NCI-H82 treated with DMSO at 0.1 percent for 48 hours (cell line): ENCODE results near the gene CLCN3.
"Not testable (repeated sequence)": the region's sequence is repeated elsewhere in the genome, so short reads cannot be mapped to it uniquely, and the experiment has no call there.

Source experiments
- DNase-seq: peaks from one replicate; lab custom pipeline; 2025; ENCODE audit not compliant: unreplicated experiment; lab: John Stamatoyannopoulos, UW

CLCN3 gene

DNA sequence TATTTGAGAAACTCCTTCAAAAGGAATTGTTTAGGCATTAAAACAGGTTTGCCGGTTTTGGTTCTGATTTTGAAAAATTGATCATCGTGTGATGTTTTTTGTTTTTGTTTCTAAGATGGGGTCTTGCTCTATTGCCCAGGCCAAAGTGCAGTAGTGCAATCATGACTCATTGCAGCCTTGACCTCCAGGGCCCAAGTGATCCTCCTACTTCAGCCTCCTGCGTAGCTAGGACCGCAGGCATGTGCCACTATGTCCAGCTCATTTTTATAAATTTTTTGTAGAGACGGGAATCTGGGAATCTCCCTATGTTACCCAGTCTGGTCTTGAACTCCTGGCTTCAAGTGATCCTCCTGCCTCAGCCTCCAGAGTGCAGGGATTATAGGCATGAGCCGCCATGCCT is 35.0 kb downstream of the CLCN3 start:
- DNase-seq, result no peak

DNA sequence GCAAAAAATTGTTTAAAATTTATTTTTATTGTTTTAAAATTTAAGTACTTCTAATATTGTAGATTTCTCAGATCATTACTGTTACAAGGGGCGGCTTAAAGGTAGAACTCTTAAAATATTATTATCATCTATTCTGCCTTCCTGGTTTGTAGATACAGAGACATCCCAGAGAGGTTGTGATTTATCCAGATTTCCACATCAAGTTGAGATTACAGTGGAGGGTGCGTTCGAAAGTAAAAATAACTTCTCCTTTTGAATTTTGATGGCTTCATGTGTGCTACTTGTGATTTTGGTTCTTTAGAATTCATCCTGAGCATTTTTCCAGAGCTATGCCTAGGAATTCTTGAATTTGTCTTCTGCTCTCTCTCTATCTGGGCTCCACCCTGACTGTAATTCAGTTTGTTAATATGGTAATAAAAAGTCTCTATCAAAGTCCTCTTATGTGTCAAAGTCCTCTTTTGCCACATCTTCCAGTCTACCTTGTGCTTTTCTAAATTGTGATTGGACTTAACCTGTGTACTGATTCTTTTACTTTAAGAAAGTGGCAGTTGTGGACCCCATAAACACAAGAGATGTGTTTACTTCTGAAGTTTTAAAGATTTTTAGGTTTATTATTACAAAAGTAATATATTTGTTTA is 37.2 kb downstream of the CLCN3 start:
- no peak for DNase-seq

DNA sequence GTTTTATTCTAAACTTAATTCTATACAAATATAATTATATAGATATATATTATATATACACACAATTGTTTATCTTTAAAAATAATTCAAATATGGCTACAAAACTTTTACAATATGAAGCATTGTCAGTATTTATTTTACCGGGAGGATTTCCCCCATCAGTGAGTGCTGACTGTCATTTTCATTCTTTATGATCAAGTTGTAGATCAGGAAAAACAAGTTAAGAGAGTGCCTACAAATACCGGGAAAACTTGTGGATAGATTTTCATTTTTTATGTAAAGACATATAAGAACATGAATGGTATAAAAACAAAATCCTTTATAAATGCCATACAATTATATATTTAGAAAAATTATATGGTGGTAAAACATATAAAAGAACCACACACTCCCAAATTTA is 37.8 kb downstream of the CLCN3 start:
- DNase-seq, result no peak

DNA sequence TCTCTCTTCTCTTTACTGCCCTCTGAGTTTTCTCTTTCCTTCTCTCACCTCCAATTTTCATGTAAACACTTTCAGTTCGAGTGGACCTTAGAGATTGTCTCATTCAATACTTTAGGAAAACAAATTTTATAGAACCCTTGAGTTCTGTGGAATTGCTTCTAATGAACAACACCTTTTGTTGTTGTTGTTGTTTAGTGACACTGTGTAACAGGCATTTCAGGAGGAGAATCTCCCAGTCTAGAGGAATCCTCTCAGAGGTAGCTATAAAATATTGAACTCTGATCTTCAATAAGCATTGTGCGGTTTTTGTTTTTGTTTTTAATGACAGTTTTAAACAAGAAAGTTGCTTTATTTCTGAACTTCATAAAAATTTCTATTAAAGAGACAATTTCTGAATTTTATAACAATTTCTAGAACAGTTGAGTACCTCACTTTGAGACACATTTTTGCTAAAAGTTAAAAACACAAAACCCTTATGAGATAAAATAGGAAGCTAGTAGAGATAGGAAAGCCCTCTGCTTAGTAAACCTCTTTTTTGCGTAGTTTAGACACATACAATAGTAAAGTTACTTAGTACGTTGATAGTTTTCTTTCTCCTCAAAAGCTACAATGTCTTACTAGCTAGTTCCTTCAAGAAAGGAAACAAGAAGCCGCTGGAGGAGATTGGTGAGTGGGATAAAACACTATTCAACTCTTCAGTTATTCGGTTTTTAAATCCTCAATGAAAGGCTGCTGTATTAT is 38.8 kb downstream of the CLCN3 start:
- DNase-seq, result no peak

DNA sequence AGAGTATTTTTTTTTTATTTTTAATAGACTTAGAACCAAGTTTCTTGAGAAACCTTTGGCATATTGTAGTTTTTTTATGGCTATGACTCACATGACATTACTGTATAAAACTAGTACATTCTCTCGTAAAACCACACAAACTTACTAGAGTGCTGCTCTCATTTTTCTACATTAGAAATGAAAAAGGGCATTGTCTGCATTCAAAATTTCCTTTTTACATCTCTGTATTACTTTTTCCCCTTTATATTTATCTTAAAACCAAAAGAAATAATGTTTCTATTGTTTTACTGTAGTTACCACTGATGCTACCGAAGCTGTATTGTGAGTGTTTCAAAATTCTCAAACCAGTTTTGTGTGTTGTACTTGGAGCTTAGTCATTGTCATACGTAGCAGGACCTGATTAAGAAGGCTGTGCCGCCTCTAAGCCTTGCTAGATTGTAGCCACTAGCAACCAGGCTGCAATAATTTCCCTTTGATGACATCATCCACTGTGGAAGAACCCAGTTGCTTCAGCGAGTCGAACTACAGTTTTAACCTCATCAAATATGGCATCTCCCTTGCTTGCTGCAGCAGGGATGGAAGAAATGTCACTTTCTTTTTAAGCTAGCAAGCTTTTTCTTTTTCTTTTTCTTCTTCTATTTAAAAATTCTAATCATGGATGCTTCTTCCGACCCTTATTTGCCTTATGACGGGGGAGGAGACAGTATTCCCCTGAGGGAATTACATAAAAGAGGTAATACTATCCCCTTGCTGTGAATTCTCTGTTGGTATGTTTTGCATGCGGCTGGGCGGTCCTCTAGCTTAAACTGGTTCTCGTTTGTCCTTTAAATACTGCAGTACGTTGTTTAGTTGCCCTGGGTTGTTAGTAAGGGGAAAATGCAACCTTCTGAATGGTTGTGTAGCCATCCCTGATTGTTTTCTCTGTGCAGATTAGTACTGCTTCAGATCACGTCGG is 39.6 kb downstream of the CLCN3 start:
- DNase-seq, result peak; percentile 85

DNA sequence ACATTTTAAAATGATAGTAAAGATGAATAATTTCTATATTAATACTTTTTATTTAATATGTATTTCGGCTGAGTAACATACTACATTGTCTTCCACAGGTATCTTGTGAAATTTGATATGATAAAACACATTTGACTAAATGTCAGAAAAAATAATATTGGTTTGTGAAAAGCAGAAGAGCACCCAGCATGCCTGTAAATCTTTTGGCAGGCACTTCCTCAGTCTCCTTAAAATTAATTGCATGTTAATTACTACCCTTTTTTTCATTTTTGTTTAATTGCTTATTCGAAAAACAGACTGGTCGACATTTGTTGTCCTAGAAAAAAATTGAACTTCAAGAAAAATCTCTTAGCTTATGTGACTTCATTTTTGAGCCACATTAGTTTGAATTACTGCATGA is 40.6 kb downstream of the CLCN3 start:
- DNase-seq, result no peak

DNA sequence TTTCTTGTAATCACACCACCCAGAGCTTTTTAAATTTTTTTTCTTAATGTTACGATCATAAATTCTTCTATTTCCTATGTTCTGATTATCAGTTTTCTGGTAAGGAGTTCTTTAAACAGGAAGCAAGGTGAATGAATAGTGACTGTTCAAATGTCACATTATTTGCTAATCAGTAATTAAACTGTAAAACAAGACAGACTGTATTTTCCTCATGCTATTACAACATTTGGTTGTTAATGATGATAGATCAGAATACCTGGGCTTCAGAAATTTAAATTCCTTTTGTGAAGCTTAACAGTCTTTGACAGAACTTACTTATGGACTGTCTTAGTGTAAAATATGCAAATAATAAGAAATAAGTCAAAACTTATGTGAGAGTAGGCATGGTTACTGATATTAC is 41.4 kb downstream of the CLCN3 start:
- DNase-seq, result no peak

DNA sequence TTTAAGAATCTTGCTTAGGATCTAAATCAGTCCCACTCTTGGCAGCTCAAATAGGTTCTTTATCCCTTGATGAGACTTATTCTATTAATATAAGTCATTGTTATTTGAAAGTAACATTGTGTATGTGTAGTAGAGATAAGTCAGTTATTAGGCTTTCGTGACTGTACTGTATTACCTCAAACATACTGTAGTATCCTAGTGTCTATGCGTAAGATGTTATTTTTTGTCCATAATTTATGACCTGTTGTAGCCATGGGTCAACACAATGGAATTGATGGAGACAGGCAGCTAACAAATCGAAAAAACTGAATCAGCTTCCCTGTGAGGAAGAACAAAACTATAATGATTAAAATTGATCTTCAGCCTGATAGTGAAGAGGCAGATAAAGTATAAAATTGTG is 41.8 kb downstream of the CLCN3 start:
- no peak for DNase-seq

DNA sequence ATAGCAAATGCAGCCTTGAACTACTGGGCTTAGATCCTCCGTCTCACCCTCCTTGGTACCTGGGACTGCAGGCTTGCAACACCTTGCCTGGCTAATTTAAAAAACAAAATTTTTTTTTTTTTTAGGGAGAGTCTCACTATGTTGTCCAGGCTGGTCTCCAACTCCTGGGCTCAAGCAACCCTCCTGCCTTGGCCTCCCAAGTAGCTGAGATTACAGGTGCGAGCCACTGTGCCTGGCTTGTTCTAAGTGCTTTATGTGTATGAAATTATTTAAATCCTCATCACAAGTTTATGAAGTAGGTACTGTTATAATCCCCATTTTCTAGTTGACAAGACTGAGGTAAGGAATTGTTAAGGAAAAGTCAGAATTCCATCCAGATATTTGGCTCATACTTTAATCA is 43.0 kb downstream of the CLCN3 start:
- no peak for DNase-seq

DNA sequence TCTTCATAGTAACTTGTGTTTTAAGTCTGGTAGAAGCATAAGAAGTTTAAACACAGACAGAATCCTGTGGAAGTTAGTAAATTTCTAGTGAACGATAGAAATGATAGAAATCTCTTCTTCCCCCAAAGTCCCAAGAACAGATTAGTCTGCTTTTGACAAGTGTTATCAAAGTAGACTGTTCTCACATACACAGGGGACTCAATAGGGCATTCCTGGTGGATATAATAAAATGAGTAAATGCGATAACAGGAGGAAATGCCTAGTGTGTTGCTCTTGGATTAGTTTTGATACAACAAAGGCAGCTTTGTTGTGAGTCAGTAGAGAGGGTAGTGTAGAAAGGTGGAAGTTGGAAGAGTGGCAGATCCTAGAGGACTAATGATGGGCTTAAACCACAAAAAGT is 43.5 kb downstream of the CLCN3 start:
- DNase-seq, result no peak

DNA sequence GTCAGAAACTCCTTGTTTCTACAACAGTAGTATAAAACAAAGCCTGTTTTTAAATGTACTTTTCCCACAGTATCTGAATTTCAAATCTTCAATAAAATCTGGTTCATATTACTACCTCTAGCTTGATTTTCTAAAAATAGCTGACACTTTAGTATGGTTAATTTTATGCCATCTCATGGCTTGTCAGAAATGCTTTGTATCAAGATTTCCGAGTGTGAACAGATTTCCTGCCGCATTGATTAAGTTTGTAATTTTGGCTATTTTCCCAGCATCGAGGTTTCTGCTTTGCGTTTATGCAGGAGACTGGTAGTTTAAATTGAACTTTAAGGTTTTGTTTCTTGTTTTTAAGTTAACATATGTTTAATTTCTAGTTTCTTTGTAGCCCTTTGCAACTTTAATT is 44.2 kb downstream of the CLCN3 start:
- DNase-seq, result no peak

DNA sequence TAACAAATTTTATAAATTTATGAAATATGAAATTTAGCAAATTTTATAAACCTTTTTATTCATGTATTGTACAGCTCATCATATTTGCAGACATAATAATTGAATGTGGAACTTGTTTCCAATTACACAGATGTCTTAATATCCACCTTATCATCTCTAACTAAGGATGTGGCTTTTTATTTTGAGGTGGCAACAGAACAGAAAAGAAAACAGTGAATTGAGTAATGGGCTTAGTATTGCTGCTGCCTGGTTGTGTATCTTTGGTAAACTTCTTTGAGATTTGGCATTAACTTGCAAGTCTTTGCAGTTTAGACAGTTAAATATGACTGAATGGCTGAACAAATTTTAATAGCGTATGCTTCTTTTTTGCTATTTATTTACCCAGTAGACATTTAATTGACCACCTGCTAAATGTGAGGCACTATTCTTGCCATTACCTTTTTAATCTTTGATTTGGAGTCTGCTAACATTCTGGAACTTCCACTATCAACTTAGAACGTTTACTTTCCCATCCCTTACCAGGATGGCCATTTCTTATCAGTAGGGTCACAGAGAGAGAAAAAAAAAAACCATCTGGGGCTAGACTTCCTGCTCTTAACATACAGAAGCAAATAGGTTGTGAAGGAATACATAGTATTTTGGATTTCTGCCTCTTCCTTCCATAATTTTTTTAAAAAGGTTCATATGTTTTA is 44.8 kb downstream of the CLCN3 start:
- DNase-seq, result no peak

DNA sequence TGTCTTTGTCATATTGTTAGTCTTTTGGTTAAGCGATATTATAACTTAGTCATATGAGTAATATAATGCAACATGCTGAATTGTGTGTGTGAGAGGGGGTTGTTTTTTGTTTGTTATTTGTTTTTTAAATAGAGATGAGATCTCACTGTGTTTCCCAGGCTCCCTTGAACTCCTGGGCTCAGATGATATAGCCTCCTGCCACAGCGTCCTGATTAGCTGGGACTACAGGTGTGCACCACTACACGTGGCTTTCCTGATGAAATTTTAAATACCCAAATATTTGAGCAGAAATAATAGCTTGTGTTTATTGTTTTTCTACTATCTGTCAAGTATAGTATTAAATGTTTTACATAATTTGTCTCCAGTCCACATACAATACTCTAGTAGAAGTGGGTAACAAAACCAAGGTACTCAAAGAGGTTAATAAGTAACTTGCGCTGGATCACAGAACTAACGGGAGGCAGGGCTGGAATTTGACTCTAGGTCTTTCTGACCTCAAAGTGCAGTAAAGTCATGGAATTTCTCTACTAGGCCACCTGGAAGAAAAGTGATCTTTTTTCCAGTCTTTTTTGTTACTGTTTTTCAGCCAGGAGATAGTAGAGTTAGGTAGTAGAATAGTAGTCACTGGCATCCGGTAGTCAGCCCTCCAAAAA is 47.8 kb downstream of the CLCN3 start:
- DNase-seq, result no peak

DNA sequence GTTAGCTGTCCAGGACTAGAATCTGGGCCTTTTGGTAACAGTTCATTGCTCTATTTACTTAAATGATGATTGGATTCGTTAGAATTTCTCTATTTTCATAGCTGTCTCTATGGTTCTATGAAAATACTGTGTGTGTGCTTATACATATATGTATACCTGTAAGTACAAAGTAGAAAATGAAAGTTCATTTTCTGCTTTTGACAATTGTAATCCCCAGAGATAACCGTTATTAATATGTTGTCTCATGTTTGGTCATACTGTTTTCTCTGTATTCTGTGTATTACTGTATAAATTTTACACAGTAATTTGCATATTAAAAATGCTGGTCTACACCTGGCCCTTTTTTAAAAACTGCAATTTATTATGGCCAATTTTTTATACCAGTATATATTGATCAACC is 55.4 kb downstream of the CLCN3 start:
- no peak for DNase-seq

DNA sequence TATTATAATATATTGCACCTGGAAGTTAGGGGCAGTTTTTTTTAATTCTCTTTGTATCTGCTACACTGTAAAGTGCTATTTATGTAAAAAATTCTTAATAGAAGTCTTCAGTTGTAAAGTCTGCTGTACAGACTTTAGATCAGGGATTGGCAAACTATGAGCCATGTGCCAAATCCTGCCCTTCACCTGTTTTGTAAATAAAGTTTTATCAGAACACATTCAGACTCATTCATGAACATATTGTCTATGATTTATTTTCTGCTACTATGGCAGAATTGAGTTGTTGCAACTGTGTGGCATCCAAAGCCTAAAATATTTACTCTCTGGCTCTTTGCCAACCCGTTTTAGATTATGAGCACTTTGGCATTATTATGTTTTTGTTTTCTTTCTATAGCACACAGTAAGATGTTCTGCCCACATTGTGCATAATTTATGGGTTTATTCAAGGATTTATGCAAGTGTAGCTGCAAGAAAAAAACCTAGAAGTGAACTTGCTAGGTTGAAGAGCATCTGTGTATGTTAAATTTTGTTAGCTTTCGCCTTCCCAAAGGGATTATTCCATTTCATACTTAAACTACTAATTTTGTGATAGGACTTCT is 56.9 kb downstream of the CLCN3 start:
- DNase-seq, result no peak

DNA sequence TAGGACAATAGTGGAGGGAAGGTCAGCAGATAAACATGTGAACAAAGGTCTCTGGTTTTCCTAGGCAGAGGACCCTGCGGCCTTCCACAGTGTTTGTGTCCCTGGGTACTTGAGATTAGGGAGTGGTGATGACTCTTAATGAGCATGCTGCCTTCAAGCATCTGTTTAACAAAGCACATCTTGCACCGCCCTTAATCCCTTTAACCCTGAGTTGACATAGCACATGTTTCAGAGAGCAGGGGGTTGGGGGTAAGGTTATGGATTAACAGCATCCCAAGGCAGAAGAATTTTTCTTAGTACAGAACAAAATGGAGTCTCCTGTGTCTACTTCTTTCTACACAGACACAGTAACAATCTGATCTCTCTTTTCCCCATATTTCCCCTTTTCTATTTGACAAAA is 58.1 kb downstream of the CLCN3 start:
- peak; percentile 18 for DNase-seq

DNA sequence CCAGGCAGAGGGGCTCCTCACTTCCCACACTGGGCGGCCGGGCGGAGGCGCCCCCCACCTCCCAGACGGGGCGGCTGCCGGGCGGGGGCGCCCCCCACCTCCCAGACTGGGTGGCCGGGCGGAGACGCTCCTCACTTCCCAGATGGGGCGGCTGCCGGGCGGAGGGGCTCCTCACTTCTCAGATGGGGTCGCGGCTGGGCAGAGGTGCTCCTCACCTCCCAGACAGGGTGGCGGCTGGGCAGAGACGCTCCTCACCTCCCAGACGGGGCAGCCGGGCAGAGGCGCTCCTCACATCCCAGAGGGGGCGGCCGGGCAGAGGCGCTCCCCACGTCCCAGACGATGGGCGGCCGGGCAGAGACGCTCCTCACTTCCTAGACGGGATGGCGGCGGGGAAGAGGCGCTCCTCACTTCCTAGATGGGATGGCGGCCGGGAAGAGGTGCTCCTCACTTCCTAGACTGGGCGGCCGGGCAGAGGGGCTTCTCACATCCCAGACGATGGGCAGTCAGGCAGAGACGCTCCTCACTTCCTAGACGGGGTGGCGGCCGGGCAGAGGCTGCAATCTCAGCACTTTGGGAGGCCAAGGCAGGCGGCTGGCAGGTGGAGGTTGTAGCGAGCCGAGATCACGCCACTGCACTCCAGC is 58.7 kb downstream of the CLCN3 start:
- not testable (repeated sequence) for DNase-seq

DNA sequence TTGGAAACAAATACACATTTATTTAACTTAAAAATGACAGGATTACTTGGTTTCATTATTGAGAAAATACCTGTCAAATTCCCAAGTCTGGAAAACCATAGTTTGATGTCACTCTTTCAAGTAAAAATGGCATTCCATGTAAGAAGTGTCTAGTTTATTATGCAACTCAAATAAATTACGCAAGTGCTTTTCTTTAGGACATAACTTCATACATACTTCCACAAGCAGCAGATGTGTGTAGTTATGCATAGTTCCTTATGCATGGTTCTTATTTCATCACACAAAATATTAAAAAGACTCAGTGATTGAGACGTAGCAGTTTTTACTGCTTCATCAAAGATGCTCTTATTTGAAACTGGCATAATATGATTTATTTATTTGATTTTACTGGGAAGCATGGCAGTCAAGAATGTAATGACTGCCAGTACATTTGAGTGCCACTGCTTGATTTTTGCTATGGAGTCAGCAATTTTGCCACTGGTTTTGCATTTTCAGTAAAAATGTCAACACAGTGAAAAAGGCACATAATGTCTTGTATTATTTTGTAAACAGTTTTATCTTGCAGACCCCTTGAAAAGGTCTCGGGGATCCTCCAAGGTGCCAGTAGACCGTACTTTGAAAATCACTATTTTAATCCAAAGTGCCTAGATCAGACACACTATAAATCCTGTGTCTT is 62.1 kb downstream of the CLCN3 start:
- DNase-seq, result no peak

DNA sequence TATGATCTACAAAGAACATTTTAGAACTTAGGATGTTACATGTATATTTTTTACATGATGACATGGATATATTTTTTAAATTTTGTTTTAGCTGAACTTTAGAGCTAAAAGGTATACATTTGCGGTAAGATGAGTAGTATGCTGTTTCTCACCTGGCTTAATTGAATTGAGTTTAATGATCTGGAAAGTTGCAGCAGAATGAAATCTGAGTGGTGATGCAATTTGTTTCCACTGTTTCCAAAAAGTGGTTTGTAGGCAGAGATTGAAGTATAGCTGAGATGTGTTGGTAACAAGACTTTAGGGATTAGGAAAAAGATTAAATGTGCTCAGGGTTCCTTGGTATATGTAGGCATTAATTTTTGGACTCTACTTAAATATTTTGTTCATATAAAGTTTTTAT is 69.3 kb downstream of the CLCN3 start:
- no peak for DNase-seq
